Superior temporal gyrus (tissue), 1 donor: ENCODE data around the gene KRT7.
A peak's percentile ranks its signal among the peaks of the same experiment; 100 is the strongest.
"Not testable (repeated sequence)": the region's sequence is repeated elsewhere in the genome, so short reads cannot be mapped to it uniquely, and the experiment has no call there.

Experiments used
- DNase-seq: peaks from one replicate; pipeline ENCODE4 v3.0.0-alpha.2; 2016; ENCODE audit errors: extremely low spot score

Gene KRT7

DNA sequence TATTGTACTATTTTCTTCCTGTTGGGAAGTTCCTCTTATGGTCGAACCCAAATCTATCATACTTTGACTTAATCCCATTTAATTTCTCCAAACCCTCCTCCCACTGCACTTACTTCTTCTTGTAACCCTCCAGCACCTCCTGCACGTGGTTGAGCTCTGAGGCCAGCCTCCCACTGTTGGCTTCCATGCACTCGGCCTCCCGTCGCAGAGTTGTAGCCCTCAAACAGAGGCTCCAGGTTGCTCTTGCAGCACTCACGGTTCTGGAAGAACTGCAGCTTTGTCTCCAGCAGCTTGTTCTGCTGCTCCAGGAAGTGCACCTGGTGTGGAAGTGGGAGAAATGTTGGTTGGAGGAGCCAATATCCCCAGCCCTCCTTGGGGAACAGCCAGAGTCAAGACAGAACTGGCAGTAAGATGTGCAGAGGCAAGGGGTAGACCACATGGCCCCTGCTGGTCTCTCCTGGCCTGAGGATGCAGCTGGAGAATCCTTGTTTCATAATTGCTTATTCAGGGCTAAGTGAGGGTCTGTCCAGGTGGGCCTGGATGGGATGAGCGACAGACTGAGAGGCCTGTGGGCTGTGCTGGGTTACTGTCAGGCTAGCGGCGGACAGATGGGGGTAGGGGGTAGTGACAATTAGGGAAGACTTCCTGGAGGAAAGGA is 23.0 kb downstream of the KRT7 start:
- no peak for DNase-seq

GRCh38 chr12:52256584-52256935 is 23.5 kb downstream of the KRT7 start:
- DNase-seq: no peak

DNA sequence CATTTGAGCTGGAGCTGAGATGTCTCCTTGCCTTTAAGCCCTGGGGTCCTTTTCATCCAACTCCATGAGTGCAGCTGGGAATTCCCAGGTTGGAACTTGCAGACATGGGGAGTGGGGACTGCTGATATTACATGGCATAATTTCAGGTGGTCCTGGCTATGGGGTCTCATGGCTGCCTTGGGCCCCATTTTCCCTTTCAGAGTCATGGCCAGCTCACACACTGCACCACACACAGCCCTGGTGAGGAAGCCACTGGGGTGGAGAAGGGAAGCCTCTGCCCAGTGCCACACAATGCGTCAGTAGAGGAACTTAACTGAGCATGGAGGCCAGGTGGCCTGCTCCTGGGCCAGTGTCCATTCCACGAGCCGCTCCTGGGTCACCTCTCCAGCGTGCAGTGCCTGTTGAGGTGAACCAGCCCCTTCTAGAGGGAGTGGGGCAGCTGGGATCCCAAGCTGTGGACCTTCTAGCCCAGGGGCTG is 24.1 kb downstream of the KRT7 start:
- DNase-seq: no peak

DNA sequence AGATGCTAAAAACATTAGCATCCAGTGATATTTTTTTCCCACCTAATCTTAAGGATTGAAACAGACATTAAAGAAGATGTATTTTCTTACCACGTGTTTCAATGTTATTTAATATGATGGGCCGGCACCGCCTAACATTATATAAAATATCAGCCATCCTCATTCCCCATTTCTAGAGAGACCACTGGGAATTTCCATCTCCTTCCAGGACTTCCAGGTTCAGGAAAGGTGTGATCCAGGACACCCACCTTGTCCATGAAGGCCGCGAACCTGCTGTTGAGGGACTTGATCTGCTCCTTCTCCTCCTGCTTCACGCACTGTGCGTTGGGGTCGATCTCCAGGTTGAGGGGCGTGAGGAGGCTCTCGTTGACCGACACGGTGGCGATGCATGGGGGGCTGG is 24.9 kb downstream of the KRT7 start:
- DNase-seq: not testable (repeated sequence)

GRCh38 chr12:52258335-52258901 is 25.4 kb downstream of the KRT7 start:
- DNase-seq: no peak

- DNase-seq: no peak
Observed at GRCh38 chr12:52259657-52260243, 26.7 kb downstream of the KRT7 start.

DNA sequence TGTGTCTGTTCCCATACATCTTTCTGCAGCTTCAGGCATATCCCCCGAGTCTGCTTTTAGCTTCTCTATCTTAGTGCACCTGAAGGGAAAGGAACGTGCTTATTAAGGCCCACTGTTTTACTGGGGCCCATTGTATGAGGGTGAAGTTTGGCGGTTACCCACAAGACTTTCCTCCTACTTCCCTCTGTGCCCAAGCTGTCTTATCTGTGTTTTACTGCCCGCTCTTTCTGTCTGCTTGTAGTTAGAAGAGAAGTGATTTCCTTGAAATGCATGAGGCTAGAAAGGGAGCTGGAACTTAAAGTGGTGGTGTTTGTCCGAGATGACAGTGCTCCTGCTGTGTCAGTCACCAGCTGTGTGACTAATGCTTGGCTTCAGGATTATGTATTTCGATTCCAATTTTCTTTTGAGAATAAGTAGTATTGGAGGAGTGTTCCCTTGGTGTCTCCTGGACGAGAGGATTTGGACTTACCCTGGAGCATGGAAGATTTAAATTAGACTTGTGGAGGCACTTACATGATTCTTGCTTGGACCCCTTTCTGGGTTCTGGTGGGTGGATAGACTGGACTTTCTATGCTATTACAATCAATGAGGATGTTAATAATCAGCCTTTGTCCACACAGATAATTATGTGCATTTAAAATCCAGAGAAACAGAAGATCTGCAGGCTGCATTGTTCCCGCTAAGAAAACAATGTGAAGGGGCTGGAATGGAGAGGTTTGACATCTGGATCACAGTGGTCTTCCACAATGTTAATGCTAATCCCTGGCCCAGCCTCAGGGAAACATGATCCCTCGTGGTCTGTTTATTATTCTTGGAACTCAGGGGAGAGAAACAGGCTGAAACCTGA is 27.5 kb downstream of the KRT7 start:
- DNase-seq: peak; percentile 69

DNA sequence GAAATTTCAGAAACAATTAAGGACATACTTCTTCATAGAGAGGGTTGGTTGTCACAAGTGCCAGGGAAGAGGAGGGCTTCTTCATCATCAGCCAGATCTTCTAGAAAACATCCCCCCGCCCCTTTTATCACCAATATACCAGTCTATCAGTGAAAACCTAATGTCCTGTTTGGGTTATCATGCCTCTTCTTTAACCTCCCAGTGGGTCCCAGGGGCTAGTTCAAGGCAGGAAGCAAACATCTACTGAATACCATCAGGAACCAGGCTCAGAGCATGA is 28.1 kb downstream of the KRT7 start:
- no peak for DNase-seq

GRCh38 chr12:52262286-52262685 is 29.2 kb downstream of the KRT7 start:
- DNase-seq: no peak

DNA sequence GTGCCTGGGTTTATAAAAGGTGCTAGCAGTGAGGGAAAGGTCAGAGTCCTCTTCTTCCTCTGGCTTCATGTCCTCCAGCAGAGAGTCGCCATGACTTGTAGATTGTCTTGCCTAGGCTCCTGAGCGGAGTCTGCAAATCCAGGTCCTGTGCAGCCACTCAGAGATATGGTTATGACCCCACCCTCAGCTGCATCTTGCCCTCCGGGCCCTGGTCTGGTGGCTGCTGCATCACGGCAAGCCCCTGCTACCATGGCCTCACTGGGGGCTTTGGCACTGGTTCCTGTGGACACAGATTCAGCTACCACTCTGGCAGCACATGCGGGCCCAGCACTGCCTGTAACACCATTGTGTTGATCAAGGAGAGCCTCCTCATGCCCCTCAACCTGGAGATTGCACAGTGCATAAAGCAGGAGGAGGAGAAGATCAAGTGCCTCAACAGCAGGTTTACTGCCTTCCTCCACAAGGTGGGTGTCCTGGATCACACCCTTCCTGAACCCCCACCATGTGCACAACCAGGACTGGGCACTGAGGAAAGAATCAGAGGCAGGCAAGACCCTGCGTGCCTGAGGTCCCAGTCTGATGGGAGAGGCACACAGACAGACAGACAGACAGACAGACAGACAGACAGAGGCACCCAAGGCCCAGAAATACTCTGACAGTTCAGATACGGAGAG is 30.9 kb downstream of the KRT7 start:
- no peak for DNase-seq

GRCh38 chr12:52264435-52264825 is 31.4 kb downstream of the KRT7 start:
- peak; percentile 77 for DNase-seq

- no peak for DNase-seq
Observed at GRCh38 chr12:52266514-52266913, 33.5 kb downstream of the KRT7 start.

DNA sequence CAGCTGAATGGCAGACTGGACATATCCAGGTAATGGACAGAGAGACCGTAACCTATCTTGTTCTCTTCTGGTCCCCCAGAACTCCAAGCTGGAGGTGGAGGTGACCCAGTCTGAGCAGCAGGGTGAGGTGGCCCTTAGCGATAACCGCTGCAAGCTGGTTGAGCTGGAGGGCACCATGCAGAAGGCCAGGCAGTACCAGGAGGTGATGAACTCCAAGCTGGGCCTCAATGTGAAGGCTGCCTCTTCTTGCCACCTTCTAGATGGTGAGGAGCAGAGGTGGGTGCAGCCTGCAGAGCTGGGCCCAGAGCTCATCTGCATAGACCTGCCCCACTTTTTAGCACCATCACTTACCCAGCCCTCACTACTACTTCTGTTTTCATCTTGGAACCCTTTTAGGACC is 34.2 kb downstream of the KRT7 start:
- DNase-seq: no peak

DNA sequence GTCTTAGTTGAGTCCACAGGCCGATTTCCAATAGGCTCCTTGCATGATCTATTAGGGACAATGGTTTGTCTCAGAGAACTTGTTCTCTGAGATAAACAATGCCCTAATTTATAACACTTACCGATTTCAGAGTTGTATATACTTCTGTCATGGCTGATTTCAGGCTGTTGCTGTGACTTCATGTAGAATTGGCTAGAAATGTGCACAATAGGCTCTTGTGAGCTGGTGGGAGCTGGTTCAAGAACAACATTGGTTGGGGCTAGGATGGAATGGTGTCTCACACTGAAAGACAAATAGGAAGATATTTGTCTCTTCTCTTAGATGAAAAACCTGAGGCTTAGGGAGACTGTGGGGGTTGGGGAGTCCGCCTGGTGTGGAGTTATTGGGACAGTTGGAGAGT is 34.7 kb downstream of the KRT7 start:
- peak; percentile 24 for DNase-seq

GRCh38 chr12:52268212-52268611 is 35.2 kb downstream of the KRT7 start:
- DNase-seq: no peak

GRCh38 chr12:52270541-52271070 is 37.6 kb downstream of the KRT7 start:
- DNase-seq: no peak

DNA sequence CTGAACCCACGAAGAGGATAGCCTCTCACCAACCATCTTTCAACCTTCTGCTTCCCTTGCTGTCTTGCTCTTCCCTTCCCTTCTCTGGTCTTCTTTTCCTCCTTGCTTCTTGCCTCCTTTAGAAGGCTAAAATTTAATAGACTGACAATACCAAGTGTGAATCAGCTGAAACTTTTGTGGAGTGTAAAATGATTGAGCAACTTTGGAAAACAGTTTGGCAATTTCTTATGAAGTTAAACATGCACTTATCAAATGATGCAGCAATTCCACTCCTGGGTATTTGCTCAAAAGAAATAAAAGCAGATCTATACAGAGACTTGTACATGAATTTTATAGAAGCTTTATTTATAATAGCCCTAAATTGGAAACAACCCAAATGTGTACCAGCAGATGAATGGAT is 38.1 kb downstream of the KRT7 start:
- DNase-seq: no peak

- DNase-seq: no peak
Observed at GRCh38 chr12:52274521-52275120, 41.6 kb downstream of the KRT7 start, which contains the start of gene KRT86. TSS of gene KRT86 (plus strand) at chr12:52274645. CDS start at chr12:52301917, 27,272 bp downstream.

- DNase-seq: no peak
Observed at GRCh38 chr12:52275686-52276085, 42.6 kb downstream of the KRT7 start.

DNA sequence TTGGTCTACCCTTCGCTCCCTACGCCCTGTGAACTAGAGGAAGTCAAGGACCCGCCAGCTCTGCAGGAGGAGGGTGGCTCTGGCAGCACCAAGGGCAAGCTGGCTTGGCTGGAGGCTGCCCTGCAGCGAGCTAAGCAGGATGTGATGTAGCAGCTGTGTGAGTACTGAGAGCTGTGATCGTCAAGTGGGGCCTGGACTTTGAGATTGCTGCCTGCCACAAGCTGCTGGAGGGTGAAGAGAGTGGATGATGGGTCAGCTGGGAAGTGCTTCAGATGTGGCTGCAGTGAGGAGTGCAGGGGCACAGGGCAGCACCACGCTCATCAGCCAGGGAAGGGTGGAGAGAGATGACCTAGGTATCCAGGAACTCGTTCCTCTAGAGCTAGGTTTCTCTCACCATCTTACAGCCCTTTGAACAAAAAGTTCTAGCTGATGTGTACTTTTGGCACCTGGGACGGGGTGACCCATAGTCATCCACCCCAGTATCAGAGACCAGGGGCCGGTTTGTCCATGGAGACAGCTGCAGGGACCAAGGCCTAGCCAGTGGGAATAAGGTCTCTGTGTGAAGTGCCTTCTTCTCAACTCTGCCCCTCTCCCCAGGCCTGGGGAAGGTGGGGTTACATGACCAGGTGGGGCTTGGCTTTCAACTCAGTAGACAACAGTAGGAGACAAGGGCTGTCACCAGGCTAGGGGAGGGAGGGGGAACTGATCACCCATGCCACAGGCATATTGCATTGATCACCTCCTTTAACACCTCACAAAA is 44.6 kb downstream of the KRT7 start:
- DNase-seq: no peak
